ENCODE data around the gene NLRC3.

- TF ChIP-seq CTCF (IDR thresholded peaks at IDR 0.05) (no peak), POLR2A (IDR thresholded peaks at IDR 0.05) (no peak)
Observed at GRCh38 chr16:3597676-3598075, 20.5 kb upstream of the NLRC3 start.

All from right lobe of liver (tissue), 4 donors.